SKM-1 (cell line): ENCODE data around the gene LRRC2.

Source experiments
- DNase-seq: peaks from one replicate; lab custom pipeline; 2025; ENCODE audit not compliant: unreplicated experiment; lab: John Stamatoyannopoulos, UW

The LRRC2 gene

GRCh38 chr3:46482632-46483350, 83.3 kb downstream of the LRRC2 start:
- no peak for DNase-seq

GRCh38 chr3:46481636-46482035, 84.5 kb downstream of the LRRC2 start:
- DNase-seq, result no peak

- no peak for DNase-seq
Measured at GRCh38 chr3:46480491-46481195, 85.5 kb downstream of the LRRC2 start.

GRCh38 chr3:46479696-46480095, 86.4 kb downstream of the LRRC2 start:
- no peak for DNase-seq

DNA sequence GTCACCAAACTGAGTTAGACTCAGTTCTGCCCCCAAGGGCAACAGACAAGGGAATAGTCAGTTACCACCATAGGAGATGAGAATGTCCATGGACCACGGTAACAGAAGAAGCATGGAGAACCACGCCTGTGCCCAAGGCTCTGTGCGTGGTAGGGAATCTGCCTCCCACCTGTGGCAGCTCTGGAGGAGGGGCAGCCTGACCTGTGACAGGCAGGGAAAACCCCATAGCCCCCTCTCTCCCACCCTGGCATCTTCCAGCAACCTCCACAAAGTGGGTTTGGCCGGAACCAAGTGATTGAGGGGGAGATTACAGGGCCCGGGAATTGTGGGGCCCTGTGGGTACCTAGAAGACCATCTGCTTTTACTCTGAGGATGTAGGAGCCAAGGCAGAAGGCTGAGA, 87.1 kb downstream of the LRRC2 start:
- DNase-seq, result no peak

- peak; percentile 51 for DNase-seq
Measured at GRCh38 chr3:46478341-46478740, 87.8 kb downstream of the LRRC2 start.

DNA sequence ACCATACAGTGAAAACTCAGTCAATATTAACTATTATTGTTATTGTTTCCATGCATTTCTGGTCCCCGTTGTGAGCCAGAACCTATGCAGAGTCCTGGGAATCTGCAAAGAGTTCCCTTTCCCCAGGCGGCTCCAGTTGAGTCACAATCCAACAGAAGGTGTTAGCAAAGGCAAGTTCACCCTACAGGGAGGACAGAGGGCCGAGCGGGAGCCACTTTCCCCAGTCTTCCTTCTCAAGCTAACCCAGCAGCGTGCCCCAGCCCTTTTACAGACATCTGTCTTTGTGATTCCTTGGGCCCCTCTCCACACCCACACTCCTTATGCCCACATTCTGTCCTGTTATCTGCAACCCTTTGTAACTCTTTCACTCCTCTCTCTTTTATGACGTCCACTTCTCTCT, 88.3 kb downstream of the LRRC2 start:
- DNase-seq, result no peak

DNA sequence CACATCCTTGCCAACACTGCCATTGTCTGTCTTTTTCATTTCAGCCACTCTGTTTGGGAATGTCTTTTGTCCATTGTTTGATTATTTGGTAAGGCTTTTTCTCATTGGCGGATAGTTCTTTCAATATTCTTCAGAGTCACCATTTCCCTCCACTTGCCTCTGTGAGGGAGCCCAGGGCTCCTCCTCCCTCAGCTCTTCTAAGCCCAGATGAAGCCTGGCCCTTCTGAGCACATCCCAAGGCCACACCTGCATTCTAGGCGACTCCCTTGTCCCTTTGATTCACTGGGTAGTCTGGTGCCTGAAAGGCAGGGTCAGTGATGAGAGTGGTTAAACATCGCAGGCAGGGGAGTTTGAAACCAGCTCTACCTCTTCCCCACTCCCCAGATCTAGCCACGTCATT, 89.0 kb downstream of the LRRC2 start:
- DNase-seq, result no peak

- DNase-seq, result no peak
Measured at GRCh38 chr3:46472736-46473135, 93.4 kb downstream of the LRRC2 start.

GRCh38 chr3:46471371-46471914, 94.7 kb downstream of the LRRC2 start:
- DNase-seq, result no peak

DNA sequence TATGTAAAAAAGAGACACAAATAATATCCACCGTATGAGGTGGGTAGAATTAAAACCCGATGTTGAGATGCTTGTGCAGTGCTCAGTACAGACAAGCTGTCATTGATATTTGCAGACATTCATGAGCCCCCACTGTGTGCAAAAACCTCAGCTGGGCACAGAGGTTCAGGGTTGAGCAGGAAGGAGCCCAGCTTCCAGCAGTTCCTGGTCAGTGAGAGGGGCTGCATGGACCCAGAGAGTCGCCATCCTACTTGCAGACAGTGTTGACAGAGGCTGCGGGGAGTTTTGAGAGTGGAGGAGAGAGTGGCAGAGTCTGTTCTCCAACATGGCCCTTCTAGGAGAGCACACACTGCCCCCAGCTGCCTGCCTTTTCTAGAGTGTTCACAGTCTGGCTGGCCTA, 95.3 kb downstream of the LRRC2 start:
- no peak for DNase-seq

DNA sequence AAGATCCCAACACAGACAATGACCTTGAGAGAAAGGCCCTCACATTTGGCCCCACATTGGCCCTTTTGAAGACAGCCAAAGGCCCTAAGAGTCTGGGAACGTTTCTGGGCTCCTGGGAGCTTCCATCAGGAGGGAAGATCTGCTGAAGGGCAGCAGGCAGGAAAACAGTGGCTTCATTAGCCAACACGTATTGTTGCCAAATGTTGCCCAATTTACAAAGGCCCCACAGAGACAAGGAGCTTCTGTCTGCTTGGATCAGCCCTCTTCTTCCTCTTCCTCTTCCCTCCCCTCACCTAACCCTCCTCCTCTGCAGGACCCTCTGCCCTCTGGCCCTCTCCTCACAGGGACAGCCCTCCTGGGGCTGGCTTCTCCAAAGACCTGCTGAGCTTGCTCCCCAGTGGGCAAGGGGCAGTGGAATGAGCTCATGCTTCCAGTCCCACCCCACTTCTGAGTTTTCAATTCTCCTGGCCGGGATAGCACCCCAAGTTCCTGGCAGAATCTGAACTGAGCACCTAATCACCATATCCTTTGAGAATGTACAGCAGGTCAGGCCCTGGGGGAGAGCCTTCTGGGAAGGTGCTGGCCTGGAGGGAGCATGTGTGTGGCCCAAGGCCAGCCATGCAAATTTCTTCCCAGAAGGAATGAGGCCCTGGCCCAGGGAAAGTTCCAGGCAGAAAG, 96.3 kb downstream of the LRRC2 start:
- DNase-seq, result peak; percentile 55

DNA sequence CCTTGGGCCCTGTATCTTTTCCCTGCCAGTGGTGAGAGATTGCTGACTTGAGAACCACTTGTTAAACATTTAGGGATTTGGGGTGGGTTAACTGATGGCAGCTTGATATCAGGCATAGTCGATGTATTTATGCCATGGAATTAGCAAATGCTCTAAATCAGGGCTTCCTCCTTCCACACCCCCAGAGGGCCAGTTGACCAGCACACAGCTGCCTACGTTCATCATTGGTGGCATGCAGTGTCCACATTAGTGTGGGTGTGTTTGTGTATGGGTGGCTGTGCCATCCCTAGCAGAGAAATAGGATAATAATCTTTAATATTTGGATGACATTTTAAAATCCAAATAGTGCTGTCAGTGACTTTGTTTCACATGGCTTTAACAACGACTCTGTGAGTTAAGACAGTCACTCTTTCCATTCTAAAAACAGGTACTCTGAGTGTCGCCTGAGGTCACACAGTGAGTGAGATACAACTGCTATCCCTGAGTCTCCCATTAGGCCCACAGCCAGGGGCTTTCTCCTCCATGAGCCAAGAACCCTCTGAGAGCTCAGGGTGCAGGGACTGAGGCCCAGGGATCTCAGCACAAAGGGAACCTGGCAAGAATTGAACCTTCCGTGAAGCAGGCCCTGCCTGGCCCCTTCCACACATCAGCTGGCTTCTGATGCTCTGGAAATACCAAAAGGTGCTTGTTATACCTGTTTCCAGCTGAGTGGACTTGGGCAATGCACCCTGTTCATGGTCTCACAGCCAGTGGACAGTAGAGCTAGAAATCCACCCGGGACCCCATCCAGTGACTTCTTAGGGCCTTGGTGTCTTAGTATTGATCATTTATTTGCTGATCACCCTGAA, 97.1 kb downstream of the LRRC2 start:
- DNase-seq, result no peak

GRCh38 chr3:46467562-46467961, 98.5 kb downstream of the LRRC2 start:
- DNase-seq, result no peak

DNA sequence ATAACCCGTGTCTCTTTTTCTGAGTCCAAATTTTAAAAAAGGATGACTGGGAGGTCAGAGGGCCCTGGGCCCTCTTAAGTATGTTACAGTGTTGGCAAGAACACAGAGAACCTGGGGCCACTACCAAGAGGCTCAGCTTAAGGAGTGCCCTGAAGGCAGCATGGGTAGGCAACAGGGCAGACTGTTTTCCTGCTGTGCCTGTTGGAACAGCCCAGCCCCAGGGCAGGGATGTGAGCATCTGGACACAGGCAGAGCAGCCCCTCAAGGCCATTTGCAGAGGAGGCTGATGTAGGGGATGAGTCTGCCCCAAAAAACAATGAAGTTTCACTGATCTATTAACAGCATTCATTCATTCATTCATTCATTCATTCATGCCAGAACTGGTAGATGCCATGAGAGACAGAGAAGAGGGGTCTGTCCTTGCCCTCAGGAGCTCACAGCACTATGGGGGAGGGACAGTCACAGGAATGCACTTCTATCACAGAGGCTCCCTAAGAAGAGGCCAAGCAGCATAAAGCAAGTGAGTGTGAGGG, 99.2 kb downstream of the LRRC2 start:
- no peak for DNase-seq

- no peak for DNase-seq
Measured at GRCh38 chr3:46466273-46466672, 99.8 kb downstream of the LRRC2 start.
